Mammary microvascular endothelial cell (primary cell): ENCODE results near the gene CLGN. TPM values are rescaled to one million over a fixed set of nuclear protein-coding genes. Genes with fewer than 3 reads are reported as not detected.

Source experiments
- total RNA-seq: library from RNA; depleted of rRNA; stranded (reverse); fragments of >200 nt; gene quantifications from 2 replicates; pipeline ENCODE4 v1.2.3, GENCODE V29; 2015

Gene CLGN
- 0.79 and 1.1 TPM in 2 replicates for total RNA-seq

GRCh38 chr4:140427106-140427918 is at the start of gene CLGN:
Gene CLGN (minus strand): TSS chr4:140427648. CDS start chr4:140413078, 14,570 bp downstream.

GRCh38 chr4:140373328-140374129 is 53.9 kb downstream of the CLGN start, which contains the start of gene SCOC:
Gene SCOC (plus strand): TSS chr4:140373646. CDS start chr4:140379171, 5,525 bp downstream.

Other genes with a start within 250 kb of the CLGN start
- gene SCOC, start 54.0 kb downstream of the CLGN start, total RNA-seq = 57.8 and 58.6 TPM in 2 replicates
- not detected in 2 replicates for gene MGAT4D, start 70.6 kb upstream of the CLGN start, total RNA-seq
- 16.3 and 27.7 TPM in 2 replicates for gene ELMOD2, start 96.5 kb upstream of the CLGN start, total RNA-seq
- not detected in 2 replicates for gene UCP1, start 141.3 kb upstream of the CLGN start, total RNA-seq